Measurements from ENCODE around the gene MAD1L1. TPM values are rescaled to one million over a fixed set of nuclear protein-coding genes. Genes with fewer than 3 reads are reported as not detected.

MAD1L1 gene
- total RNA-seq, 2 experiments from 2014 or later, result 157 to 160 TPM

- H3K36me3 Mint-ChIP-seq (ENCODE audit: low read depth), result peaks cover 21% of the 10 kb centered on the region
- H3K9me3 Mint-ChIP-seq, result peaks cover 9% of the 10 kb centered on the region
- Histone ChIP-seq H3K36me3 (ENCODE audit: insufficient read depth, low read length) (no peaks in the 10 kb centered on the region), H3K4me3 (ENCODE audit: low read length) (no peak overlapping the region), H3K9me3 (ENCODE audit: control insufficient read depth in 1 of 2, insufficient read depth in 1 of 2, low read length in 2 of 2) (peaks cover 17 to 33% of the 10 kb centered on the region in 2 experiments), H3K27ac (ENCODE audit: low read depth in 1 of 2, low read length in 2 of 2) (no peak overlapping the region), H3K4me1 (ENCODE audit: insufficient read depth, low read length) (peaks cover 13% of the 10 kb centered on the region), H3K27me3 (ENCODE audit: control insufficient read depth in 1 of 2, insufficient read depth in 2 of 2, low read length in 2 of 2) (no peaks in the 10 kb centered on the region)
- intact Hi-C loops (cut with DNase I, micrococcal nuclease), result loop anchor here in 1 of 2 experiments (10.0 kb wide), 1 partner anchor 46 kb away; no protein-coding TSS in a partner anchor
- peak; percentile 94 for ATAC-seq (ENCODE audit: poor library complexity)
- peaks cover 28% of the 10 kb centered on the region for H3K4me1 Mint-ChIP-seq (ENCODE audit: low read depth)
- CTCF ChIA-PET, result interaction anchor here (1.3 kb wide), 1 partner anchor 16 kb away, joined by 4 read pairs; no protein-coding TSS in a partner anchor
- no peaks in the 10 kb centered on the region for H3K27me3 Mint-ChIP-seq
- DNase-seq, result peak in 6 of 14 experiments; percentile 16 to 54 (median 47)
- H3K27ac Mint-ChIP-seq, result peak overlapping the region; percentile 19
- POLR2A ChIA-PET, result interaction anchor here (0.7 to 1.2 kb wide), 3 partner anchors 11 to 103 kb away, joined by 3 to 8 read pairs (median 3); no protein-coding TSS in a partner anchor
- H3K4me3 Mint-ChIP-seq, result peak overlapping the region; percentile 44
- TF ChIP-seq, protein P1, sequence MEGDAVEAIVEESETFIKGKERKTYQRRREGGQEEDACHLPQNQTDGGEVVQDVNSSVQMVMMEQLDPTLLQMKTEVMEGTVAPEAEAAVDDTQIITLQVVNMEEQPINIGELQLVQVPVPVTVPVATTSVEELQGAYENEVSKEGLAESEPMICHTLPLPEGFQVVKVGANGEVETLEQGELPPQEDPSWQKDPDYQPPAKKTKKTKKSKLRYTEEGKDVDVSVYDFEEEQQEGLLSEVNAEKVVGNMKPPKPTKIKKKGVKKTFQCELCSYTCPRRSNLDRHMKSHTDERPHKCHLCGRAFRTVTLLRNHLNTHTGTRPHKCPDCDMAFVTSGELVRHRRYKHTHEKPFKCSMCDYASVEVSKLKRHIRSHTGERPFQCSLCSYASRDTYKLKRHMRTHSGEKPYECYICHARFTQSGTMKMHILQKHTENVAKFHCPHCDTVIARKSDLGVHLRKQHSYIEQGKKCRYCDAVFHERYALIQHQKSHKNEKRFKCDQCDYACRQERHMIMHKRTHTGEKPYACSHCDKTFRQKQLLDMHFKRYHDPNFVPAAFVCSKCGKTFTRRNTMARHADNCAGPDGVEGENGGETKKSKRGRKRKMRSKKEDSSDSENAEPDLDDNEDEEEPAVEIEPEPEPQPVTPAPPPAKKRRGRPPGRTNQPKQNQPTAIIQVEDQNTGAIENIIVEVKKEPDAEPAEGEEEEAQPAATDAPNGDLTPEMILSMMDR (IDR thresholded peaks at IDR 0.05), result no peak
Measured at GRCh38 chr7:2030475-2031450, 202.0 kb downstream of the MAD1L1 start.

DNA sequence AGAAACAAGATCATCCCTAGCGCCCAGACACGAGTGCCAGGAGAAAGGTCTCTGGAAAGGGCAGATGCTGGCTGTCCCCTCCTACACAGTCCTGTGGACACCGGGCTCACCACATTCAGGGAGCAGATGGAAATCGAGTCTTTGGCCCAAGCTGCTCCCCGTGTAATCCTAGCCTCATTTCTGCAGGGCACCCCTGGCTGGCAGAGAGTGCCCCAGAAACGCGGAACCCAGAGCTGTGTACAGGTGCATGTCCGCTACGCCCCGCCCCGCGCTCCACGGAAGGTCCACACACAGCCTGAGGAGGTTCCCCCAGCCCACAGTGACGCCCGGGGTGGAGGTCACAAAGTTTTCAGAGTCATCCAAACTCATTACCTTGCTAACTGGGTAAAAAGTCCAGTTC is 202.8 kb downstream of the MAD1L1 start:
- Histone ChIP-seq H3K4me3 (ENCODE audit: low read length) (no peak overlapping the region), H3K4me1 (ENCODE audit: insufficient read depth, low read length) (peaks cover 13% of the 10 kb centered on the region), H3K27ac (ENCODE audit: low read depth in 1 of 2, low read length in 2 of 2) (no peak overlapping the region), H3K27me3 (ENCODE audit: control insufficient read depth in 1 of 2, insufficient read depth in 2 of 2, low read length in 2 of 2) (no peaks in the 10 kb centered on the region), H3K36me3 (ENCODE audit: insufficient read depth, low read length) (no peaks in the 10 kb centered on the region), H3K9me3 (ENCODE audit: control insufficient read depth in 1 of 2, insufficient read depth in 1 of 2, low read length in 2 of 2) (peaks cover 23 to 33% of the 10 kb centered on the region in 2 experiments)
- H3K36me3 Mint-ChIP-seq (ENCODE audit: low read depth), result peaks cover 27% of the 10 kb centered on the region
- ATAC-seq (ENCODE audit: poor library complexity), result no peak
- ChIA-PET POLR2A (interaction anchor here (1.0 kb wide), 1 partner anchor 8 kb away, joined by 8 read pairs; no protein-coding TSS in a partner anchor), CTCF (interaction anchor here (1.3 kb wide), 1 partner anchor 15 kb away, joined by 4 read pairs; no protein-coding TSS in a partner anchor)
- peaks cover 13% of the 10 kb centered on the region for H3K9me3 Mint-ChIP-seq
- peak in 1 of 14 experiments; percentile 1 for DNase-seq
- TF ChIP-seq, protein P1 (IDR thresholded peaks at IDR 0.05), result no peak
- no peak overlapping the region for H3K27ac Mint-ChIP-seq
- peaks cover 28% of the 10 kb centered on the region for H3K4me1 Mint-ChIP-seq (ENCODE audit: low read depth)
- H3K4me3 Mint-ChIP-seq, result no peak overlapping the region
- no peaks in the 10 kb centered on the region for H3K27me3 Mint-ChIP-seq
- intact Hi-C loops (cut with DNase I, micrococcal nuclease), result loop anchor here in 1 of 2 experiments (10.0 kb wide), 1 partner anchor 45 kb away; no protein-coding TSS in a partner anchor

DNA sequence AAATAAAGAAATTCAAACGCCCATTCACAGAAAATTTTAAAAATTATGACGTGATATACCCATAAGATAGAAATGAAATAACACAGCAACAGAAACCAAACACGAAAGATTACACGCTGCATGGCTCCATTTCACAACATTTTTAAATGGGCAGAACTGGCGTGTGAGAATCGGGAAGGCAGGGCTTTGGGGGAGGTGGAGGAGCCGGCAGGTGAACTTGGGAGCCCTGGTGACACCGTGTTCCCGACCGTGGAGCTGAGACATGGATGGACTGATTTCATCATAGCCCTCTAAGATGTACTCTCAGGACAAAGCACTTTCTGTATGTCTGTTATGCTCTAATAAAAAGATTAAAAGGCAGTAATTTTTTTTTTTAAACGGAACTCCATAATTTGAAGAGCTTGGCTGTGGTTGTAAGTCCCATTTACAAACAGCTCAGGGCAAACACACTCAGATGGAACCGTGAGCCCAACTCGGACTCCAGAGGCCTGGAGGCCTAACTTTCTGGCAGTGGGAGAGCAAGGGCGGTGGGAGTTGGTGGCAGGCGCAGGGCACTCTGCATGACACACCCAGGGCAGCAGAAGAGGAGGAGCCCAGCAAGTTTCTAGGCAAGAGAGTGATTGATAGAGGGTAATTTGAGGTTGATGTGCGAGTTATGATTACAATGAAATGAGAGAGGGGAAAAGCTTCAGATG is 203.4 kb downstream of the MAD1L1 start:
- H3K4me3 Mint-ChIP-seq, result no peak overlapping the region

More for the DNA sequence above, 203.4 kb downstream of the MAD1L1 start:
- H3K27me3 ChIP-seq (ENCODE audit: control insufficient read depth in 1 of 2, insufficient read depth in 2 of 2, low read length in 2 of 2), result no peaks in the 10 kb centered on the region
- CTCF ChIA-PET, result interaction anchor here (1.3 kb wide), 1 partner anchor 14 kb away, joined by 4 read pairs; no protein-coding TSS in a partner anchor
- Mint-ChIP-seq H3K27ac (no peak overlapping the region), H3K4me1 (ENCODE audit: low read depth) (peaks cover 23% of the 10 kb centered on the region), H3K36me3 (ENCODE audit: low read depth) (peaks cover 33% of the 10 kb centered on the region), H3K9me3 (peaks cover 13% of the 10 kb centered on the region), H3K27me3 (no peaks in the 10 kb centered on the region)
- DNase-seq, result no peak
- POLR2A ChIA-PET, result interaction anchor here (1.0 kb wide), 1 partner anchor 9 kb away, joined by 8 read pairs; no protein-coding TSS in a partner anchor
- intact Hi-C loops (cut with DNase I, micrococcal nuclease), result no loop called here
- peaks cover 29 to 37% of the 10 kb centered on the region in 2 experiments for H3K9me3 ChIP-seq (ENCODE audit: control insufficient read depth in 1 of 2, insufficient read depth in 1 of 2, low read length in 2 of 2)
- H3K27ac ChIP-seq (ENCODE audit: low read depth in 1 of 2, low read length in 2 of 2), result no peak overlapping the region
- H3K4me1 ChIP-seq (ENCODE audit: insufficient read depth, low read length), result peaks cover 13% of the 10 kb centered on the region
- no peak overlapping the region for H3K4me3 ChIP-seq (ENCODE audit: low read length)
- TF ChIP-seq, protein P1 (IDR thresholded peaks at IDR 0.05), result no peak
- H3K36me3 ChIP-seq (ENCODE audit: insufficient read depth, low read length), result no peaks in the 10 kb centered on the region
- ATAC-seq (ENCODE audit: poor library complexity), result no peak
